Medulla oblongata (tissue), 1 donor: ENCODE data around the gene DMD.
"Not testable (repeated sequence)": the region's sequence is repeated elsewhere in the genome, so short reads cannot be mapped to it uniquely, and the experiment has no call there.

Experiments used
- DNase-seq: peaks from one replicate; pipeline ENCODE4 v3.0.0-alpha.2; 2015; ENCODE audit errors: extremely low spot score

The DMD gene

GRCh38 chrX:31435592-31435991 is 1775.8 kb downstream of the DMD start:
- peak; percentile 6 for DNase-seq

- no peak for DNase-seq
Observed at GRCh38 chrX:31433856-31434255, 1777.5 kb downstream of the DMD start.

GRCh38 chrX:31429915-31430314 is 1781.4 kb downstream of the DMD start:
- no peak for DNase-seq

GRCh38 chrX:31423609-31424189 is 1787.7 kb downstream of the DMD start:
- DNase-seq = peak; percentile 13

- no peak for DNase-seq
Observed at GRCh38 chrX:31421441-31421840, 1789.9 kb downstream of the DMD start.

GRCh38 chrX:31420711-31421151 is 1790.6 kb downstream of the DMD start:
- no peak for DNase-seq

GRCh38 chrX:31420302-31420701 is 1791.0 kb downstream of the DMD start:
- DNase-seq = no peak

GRCh38 chrX:31397119-31397518 is 1814.2 kb downstream of the DMD start:
- no peak for DNase-seq

GRCh38 chrX:31392513-31392912 is 1818.8 kb downstream of the DMD start:
- DNase-seq = no peak

- no peak for DNase-seq
Observed at GRCh38 chrX:31388946-31389345, 1822.4 kb downstream of the DMD start.

- DNase-seq = peak; percentile 52
Observed at GRCh38 chrX:31384471-31384870, 1826.9 kb downstream of the DMD start.

- DNase-seq = no peak
Observed at GRCh38 chrX:31383991-31384390, 1827.4 kb downstream of the DMD start.

GRCh38 chrX:31378973-31379372 is 1832.4 kb downstream of the DMD start:
- not testable (repeated sequence) for DNase-seq

GRCh38 chrX:31377821-31378220 is 1833.5 kb downstream of the DMD start:
- DNase-seq = not testable (repeated sequence)

- DNase-seq = peak; percentile 26
Observed at GRCh38 chrX:31376408-31377022, 1834.8 kb downstream of the DMD start.

- no peak for DNase-seq
Observed at GRCh38 chrX:31374786-31375185, 1836.6 kb downstream of the DMD start.

- no peak for DNase-seq
Observed at GRCh38 chrX:31371956-31372355, 1839.4 kb downstream of the DMD start.

GRCh38 chrX:31367816-31368215 is 1843.5 kb downstream of the DMD start:
- no peak for DNase-seq

- DNase-seq = no peak
Observed at GRCh38 chrX:31366041-31366440, 1845.3 kb downstream of the DMD start.

- DNase-seq = peak; percentile 4
Observed at GRCh38 chrX:31356275-31357212, 1854.8 kb downstream of the DMD start.

- DNase-seq = no peak
Observed at GRCh38 chrX:31355206-31355955, 1856.0 kb downstream of the DMD start.

- no peak for DNase-seq
Observed at GRCh38 chrX:31353095-31353494, 1858.3 kb downstream of the DMD start.
